Measurements from ENCODE around the gene TRIM49D2. TPM values are rescaled to one million over a fixed set of nuclear protein-coding genes. Genes with fewer than 3 reads are reported as not detected.
"Not testable (repeated sequence)": the region's sequence is repeated elsewhere in the genome, so short reads cannot be mapped to it uniquely, and the experiment has no call there.

Gene TRIM49D2, protein sequence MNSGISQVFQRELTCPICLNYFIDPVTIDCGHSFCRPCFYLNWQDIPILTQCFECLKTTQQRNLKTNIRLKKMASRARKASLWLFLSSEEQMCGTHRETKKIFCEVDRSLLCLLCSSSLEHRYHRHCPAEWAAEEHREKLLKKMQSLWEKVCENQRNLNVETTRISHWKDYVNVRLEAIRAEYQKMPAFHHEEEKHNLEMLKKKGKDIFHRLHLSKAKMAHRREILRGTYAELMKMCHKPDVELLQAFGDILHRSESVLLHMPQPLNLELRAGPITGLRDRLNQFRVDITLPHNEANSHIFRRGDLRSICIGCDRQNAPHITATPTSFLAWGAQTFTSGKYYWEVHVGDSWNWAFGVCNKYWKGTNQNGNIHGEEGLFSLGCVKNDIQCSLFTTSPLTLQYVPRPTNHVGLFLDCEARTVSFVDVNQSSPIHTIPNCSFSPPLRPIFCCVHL
- total RNA-seq: not detected

DNA sequence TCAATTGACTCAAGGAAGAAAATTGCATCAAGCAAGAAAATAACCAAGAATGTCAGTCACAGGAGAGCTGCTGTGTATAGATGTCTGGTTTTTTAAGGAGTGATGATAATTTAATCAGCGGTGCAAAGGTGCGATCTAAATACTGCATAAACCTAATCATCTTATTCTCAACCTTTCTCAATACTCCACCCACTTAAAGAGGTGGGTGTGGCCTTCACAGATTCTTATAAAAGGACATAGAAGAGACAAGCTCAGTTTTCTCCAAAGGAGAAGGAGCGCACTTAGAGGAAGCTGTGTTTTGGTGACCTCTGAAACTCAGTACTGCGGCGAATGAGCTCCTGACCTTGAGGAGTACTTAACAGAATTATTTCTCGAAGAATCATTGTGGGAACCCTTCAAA, at the start of gene TRIM49D2:
Gene TRIM49D2 (plus strand): TSS at position 301 of the 400 bp plus-strand sequence. CDS start 2,698 bp downstream, outside the sequence.
- intact Hi-C loops (cut with DNase I; ENCODE audit: low total_unique reads); in situ Hi-C loops (cut with MboI; ENCODE audit: low pct_ligation_motif_present in 1 of 4, low pct_unique_long_range_greater_than_20kb in 1 of 4, low sequenced_read_pairs in 3 of 4): not testable (repeated sequence)
- 83 to 92% methylated on average over 2 of the region's 6 CpGs for whole genome bisulfite sequencing, 2 donors (ENCODE audit: low coverage in 1 of 2)

DNA sequence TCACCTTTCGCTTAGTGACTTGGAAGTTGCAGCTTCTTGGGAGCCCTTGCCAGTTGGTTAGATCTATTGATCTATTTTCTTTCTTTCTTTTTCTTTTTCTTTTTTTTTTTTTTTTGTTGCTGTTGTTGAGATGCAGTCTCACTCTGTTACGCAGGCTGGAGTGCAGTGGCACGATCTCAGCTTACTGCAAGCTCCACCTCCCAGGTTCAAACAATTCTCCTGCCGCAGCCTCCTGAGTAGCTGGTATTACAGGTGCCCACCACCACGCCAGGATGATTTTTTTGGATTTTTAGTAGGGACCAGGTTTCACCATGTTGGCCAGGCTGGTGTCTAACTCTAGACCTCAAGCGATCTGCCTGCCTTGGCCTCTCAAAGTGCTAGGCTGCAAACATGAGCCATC, 46.4 kb upstream of the TRIM49D2 start:
- H3K4me3 ChIP-seq; H3K36me3 ChIP-seq; H3K27me3 ChIP-seq; intact Hi-C loops (cut with DNase I; ENCODE audit: low total_unique reads); H3K27ac ChIP-seq; DNase-seq; in situ Hi-C loops (cut with MboI; ENCODE audit: low pct_ligation_motif_present in 1 of 4, low pct_unique_long_range_greater_than_20kb in 1 of 4, low sequenced_read_pairs in 3 of 4); H3K9me3 ChIP-seq; H3K4me1 ChIP-seq: not testable (repeated sequence)
- 93% methylated on average over 5 of the region's 6 CpGs; no CpG with 5 or more reads in 1 of the 2 donors for WGBS, 2 donors (ENCODE audit: low coverage in 1 of 2)

More for the DNA sequence above, at the start of gene TRIM49D2:
- not testable (repeated sequence) for DNase-seq, H3K4me1 ChIP-seq, H3K36me3 ChIP-seq, H3K9me3 ChIP-seq, H3K4me3 ChIP-seq, H3K27ac ChIP-seq, H3K27me3 ChIP-seq

DNA sequence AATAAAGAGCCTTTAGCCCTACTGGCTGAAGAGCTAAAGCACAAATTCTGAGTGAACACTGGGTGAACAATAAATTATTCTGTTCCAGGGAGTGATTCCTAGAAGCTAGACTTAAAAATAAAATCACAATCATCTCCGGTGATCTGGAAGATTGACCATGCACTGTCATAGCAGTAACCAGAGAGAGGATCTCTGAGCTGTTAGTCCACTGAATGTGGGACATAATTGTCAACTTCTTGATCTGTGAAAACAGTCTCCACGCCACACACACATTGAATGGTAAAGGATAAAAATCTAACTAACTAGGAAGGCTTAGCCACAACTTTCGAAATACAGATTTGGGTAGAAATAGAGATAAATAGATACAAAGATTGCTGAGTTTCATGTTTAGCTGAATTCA, 30.6 kb upstream of the TRIM49D2 start:
- in situ Hi-C loops (cut with MboI; ENCODE audit: low pct_ligation_motif_present in 1 of 4, low pct_unique_long_range_greater_than_20kb in 1 of 4, low sequenced_read_pairs in 3 of 4); H3K9me3 ChIP-seq; H3K4me3 ChIP-seq; DNase-seq; H3K27me3 ChIP-seq; H3K36me3 ChIP-seq; H3K4me1 ChIP-seq; H3K27ac ChIP-seq; intact Hi-C loops (cut with DNase I; ENCODE audit: low total_unique reads): not testable (repeated sequence)
- 71% methylated on average over 3 of the region's 3 CpGs; no CpG with 5 or more reads in 1 of the 2 donors for WGBS, 2 donors (ENCODE audit: low coverage in 1 of 2)

DNA sequence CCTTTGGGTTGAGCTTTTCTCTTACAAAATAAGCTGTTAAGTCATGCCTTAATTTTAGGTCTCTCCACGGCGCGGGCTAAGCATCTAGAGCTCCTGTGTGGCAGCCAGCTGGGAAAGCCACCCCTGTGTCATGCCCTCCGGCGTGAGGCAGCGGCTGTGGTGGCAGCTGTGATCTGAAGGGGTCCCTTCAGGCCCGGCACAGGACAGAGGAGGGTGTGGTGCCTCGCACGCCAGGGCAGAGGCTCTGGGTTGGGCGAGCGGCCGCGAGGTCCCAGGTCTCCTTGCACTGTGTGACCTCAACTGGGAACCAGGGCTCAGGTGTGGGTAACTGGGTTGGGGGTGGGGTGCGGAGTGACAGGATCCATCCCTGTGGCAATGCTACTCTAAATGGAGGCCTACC, 23.1 kb upstream of the TRIM49D2 start:
- WGBS, 2 donors (ENCODE audit: low coverage in 1 of 2): no CpG with 5 or more reads among the region's 14 CpGs
- H3K4me1 ChIP-seq; in situ Hi-C loops (cut with MboI; ENCODE audit: low pct_ligation_motif_present in 1 of 4, low pct_unique_long_range_greater_than_20kb in 1 of 4, low sequenced_read_pairs in 3 of 4): not testable (repeated sequence)

DNA sequence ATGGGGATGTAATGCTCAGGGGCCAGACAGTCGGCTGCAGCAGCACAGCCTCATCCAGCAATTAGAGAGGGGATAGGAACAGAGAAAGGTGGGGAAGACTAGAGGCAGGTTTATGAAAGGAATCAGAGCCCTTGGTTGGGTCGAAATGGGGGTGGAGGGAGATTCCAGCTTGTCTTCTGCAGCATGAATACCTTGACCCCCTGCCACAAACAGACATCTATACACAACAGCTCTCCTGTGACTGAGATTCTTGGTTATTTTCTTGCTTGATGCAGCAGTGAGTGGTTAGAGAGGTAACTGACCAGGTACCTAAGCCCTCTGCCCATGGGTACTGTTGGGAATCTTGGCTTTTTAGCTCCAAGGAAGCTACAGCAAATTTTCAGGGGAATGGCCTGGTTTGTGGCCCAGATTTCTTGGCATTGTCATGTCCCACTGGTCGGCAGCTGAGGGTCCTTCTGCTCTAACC, 1.6 kb upstream of the TRIM49D2 start, which contains the start of gene TRIM49D1:
Gene TRIM49D1 (minus strand): TSS at position 51 of the 466 bp plus-strand sequence. CDS start 4,535 bp downstream, outside the sequence.
- Histone ChIP-seq H3K4me3 (no peak within 1 kb of the TSS), H3K9me3 (no peaks in the 10 kb centered on the region), H3K27ac (no peak within 1 kb of the TSS), H3K4me1 (no peaks in the 10 kb centered on the region), H3K36me3 (no peaks in the 10 kb centered on the region), H3K27me3 (no peaks in the 10 kb centered on the region)
- TF ChIP-seq POLR2A (IDR thresholded peaks at IDR 0.05) (no peak), POLR2AphosphoS5 (IDR thresholded peaks at IDR 0.05) (no peak), EP300 (IDR thresholded peaks at IDR 0.05; ENCODE audit: low read depth) (no peak)
- TF ChIP-seq, protein P1, sequence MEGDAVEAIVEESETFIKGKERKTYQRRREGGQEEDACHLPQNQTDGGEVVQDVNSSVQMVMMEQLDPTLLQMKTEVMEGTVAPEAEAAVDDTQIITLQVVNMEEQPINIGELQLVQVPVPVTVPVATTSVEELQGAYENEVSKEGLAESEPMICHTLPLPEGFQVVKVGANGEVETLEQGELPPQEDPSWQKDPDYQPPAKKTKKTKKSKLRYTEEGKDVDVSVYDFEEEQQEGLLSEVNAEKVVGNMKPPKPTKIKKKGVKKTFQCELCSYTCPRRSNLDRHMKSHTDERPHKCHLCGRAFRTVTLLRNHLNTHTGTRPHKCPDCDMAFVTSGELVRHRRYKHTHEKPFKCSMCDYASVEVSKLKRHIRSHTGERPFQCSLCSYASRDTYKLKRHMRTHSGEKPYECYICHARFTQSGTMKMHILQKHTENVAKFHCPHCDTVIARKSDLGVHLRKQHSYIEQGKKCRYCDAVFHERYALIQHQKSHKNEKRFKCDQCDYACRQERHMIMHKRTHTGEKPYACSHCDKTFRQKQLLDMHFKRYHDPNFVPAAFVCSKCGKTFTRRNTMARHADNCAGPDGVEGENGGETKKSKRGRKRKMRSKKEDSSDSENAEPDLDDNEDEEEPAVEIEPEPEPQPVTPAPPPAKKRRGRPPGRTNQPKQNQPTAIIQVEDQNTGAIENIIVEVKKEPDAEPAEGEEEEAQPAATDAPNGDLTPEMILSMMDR (IDR thresholded peaks at IDR 0.05): no peak
- in situ Hi-C loops (cut with MboI; ENCODE audit: low pct_ligation_motif_present in 1 of 4, low pct_unique_long_range_greater_than_20kb in 1 of 4, low sequenced_read_pairs in 3 of 4) (no loop called here), intact Hi-C loops (cut with DNase I; ENCODE audit: low total_unique reads) (no loop called here)
- DNase-seq: no peak
- 40 to 58% methylated on average over 3 of the region's 3 CpGs for WGBS, 2 donors (ENCODE audit: low coverage in 1 of 2)

More for the DNA sequence above, 23.1 kb upstream of the TRIM49D2 start:
- H3K9me3 ChIP-seq; H3K4me3 ChIP-seq; intact Hi-C loops (cut with DNase I; ENCODE audit: low total_unique reads); H3K36me3 ChIP-seq; H3K27ac ChIP-seq; DNase-seq; H3K27me3 ChIP-seq: not testable (repeated sequence)

DNA sequence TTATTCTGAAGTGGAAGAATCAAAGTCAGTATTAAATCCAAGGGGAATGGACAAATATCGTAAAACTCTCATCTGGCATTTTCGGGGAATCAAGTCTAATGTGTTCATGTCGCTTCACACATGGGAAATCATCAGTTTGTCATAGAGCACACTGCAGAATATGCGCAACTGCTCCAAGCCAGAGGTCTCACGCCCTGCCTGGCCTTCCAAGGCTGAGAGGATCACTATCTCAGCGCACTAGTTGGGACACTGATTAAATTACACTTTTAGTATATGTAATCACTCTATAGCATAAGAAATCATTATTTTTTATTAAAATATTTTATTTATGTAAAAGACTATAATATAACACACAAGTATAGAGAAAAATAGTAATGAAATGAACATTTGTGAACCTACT, 37.0 kb downstream of the TRIM49D2 start:
- intact Hi-C loops (cut with DNase I; ENCODE audit: low total_unique reads); H3K27ac ChIP-seq; DNase-seq; H3K4me1 ChIP-seq; H3K4me3 ChIP-seq; H3K27me3 ChIP-seq; in situ Hi-C loops (cut with MboI; ENCODE audit: low pct_ligation_motif_present in 1 of 4, low pct_unique_long_range_greater_than_20kb in 1 of 4, low sequenced_read_pairs in 3 of 4); H3K36me3 ChIP-seq; H3K9me3 ChIP-seq: not testable (repeated sequence)
- WGBS, 2 donors (ENCODE audit: low coverage in 1 of 2): 60 to 100% methylated on average over 1 of the region's 6 CpGs

DNA sequence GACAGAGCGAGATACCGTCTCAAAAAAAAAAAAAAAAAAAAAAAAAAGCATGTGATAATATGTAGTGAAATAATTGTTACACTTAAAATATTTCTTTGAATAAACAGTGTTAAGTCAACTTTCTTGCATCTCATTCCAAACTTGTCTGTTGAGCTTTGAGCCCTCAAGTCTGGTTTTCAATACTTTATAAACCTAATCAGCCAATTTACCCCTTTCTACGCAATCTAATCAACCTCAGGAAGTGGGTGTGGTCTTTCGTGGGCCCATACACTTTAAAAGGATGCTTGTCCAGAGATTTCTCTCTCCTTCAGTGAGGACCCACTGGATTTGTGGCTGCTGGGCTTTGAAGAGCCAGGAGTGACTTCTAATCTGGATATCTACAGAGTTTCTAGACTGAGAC, 41.9 kb downstream of the TRIM49D2 start, which contains the start of gene TRIM64:
Gene TRIM64 (plus strand): TSS at position 301 of the 400 bp plus-strand sequence. CDS start 2,467 bp downstream, outside the sequence.
- H3K27me3 ChIP-seq; H3K4me1 ChIP-seq; H3K27ac ChIP-seq; in situ Hi-C loops (cut with MboI; ENCODE audit: low pct_ligation_motif_present in 1 of 4, low pct_unique_long_range_greater_than_20kb in 1 of 4, low sequenced_read_pairs in 3 of 4); H3K9me3 ChIP-seq; H3K36me3 ChIP-seq; intact Hi-C loops (cut with DNase I; ENCODE audit: low total_unique reads); DNase-seq; H3K4me3 ChIP-seq: not testable (repeated sequence)
- no CpG with 5 or more reads among the region's 4 CpGs for WGBS, 2 donors (ENCODE audit: low coverage in 1 of 2)

Measured in transverse colon (tissue), 4 donors.